Hepatocyte (in vitro differentiated cells): ENCODE data around the gene ZSWIM3.

Experiments
- EZH2 ChIP-seq: fragments of 200-600 bp; sonication (generic); IDR thresholded peaks from 2 replicates; pipeline ENCODE4 v1.6.1; 2016; ENCODE audit warnings: antibody characterized with exemption, mild to moderate bottlenecking, borderline replicate concordance
- EZH2phosphoT487 ChIP-seq: fragments of 200-600 bp; sonication (generic); IDR thresholded peaks from one replicate; pipeline ENCODE4 v1.6.1; 2018; ENCODE audit warnings: antibody characterized with exemption, mild to moderate bottlenecking, low read depth, moderate library complexity; ENCODE audit not compliant: unreplicated experiment, severe bottlenecking
- TF ChIP-seq, protein P1 (sequence below): fragments of 200-600 bp; sonication (generic); IDR thresholded peaks from 2 replicates; pipeline ENCODE4 v1.5.1; 2016; ENCODE audit warnings: antibody characterized with exemption, mild to moderate bottlenecking; ENCODE audit not compliant: poor library complexity

DNA sequence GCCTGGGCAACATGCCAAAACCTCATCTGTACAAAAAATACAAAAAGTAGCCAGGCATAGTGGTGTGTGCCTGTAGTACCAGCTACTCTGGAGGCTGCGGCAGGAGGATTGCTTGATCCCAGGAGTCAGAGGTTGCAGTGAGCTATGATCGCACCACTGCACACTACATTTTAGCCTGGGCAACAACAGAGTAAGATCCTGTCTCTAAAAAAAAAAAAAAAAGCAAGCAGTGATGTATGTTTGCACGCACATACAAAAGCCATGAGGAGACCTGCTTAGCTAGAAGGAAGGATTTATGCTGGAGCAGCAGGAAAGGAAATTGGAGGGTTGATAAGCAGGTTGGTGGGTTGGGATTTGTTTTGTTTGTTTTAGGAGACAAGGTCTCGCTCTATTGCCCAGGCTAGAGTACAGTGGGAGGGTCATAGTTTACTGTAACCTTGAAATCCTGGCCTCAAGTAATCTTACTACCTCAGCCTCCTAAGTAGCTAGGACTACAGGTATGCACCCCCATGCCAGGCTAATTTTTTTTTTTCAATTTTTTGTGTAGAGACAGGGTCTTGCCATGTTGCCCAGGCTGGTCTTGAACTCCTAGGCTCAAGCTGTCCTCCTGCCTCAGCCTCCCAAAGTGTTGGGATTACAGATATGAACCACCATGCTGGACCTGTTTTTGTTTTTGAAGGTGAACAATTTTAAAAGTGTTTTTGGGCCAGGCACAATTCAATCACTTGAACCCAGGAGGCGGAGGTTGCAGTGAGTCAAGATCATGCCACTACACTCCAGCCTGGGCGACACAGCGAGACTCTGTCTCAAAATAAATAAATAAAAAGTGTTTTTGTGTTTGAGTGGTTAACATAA lies 4.0 kb downstream of the ZSWIM3 start:
- TF ChIP-seq EZH2 (no peak), EZH2phosphoT487 (no peak)
- TF ChIP-seq, protein P1, sequence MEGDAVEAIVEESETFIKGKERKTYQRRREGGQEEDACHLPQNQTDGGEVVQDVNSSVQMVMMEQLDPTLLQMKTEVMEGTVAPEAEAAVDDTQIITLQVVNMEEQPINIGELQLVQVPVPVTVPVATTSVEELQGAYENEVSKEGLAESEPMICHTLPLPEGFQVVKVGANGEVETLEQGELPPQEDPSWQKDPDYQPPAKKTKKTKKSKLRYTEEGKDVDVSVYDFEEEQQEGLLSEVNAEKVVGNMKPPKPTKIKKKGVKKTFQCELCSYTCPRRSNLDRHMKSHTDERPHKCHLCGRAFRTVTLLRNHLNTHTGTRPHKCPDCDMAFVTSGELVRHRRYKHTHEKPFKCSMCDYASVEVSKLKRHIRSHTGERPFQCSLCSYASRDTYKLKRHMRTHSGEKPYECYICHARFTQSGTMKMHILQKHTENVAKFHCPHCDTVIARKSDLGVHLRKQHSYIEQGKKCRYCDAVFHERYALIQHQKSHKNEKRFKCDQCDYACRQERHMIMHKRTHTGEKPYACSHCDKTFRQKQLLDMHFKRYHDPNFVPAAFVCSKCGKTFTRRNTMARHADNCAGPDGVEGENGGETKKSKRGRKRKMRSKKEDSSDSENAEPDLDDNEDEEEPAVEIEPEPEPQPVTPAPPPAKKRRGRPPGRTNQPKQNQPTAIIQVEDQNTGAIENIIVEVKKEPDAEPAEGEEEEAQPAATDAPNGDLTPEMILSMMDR, result no peak
